HepG2 (cell line): ENCODE data around the gene THRSP. TPM values are rescaled to one million over a fixed set of nuclear protein-coding genes. Genes with fewer than 3 reads are reported as not detected.

Source experiments
- ATF7-NPFF ChIP-seq: sonication (generic); formaldehyde crosslinking; IDR thresholded peaks from 2 replicates; pipeline ENCODE4 v1.8.1; 2023; ENCODE audit warnings: mild to moderate bottlenecking, low read depth, missing genetic modification reagents, moderate library complexity
- ATRX ChIP-seq: sonication (generic); formaldehyde crosslinking; IDR thresholded peaks from 2 replicates; pipeline ENCODE4 v1.4.0; 2020; ENCODE audit warnings: missing genetic modification reagents, borderline replicate concordance
- FOXJ3 ChIP-seq: sonication (generic); formaldehyde crosslinking; IDR thresholded peaks from 2 replicates; pipeline ENCODE4 v1.4.0; 2020; ENCODE audit warnings: missing genetic modification reagents, mild to moderate bottlenecking, borderline replicate concordance
- HDAC2 ChIP-seq: sonication (generic); formaldehyde crosslinking; IDR thresholded peaks from 2 replicates; pipeline ENCODE4 v1.4.0; 2020; ENCODE audit warnings: missing genetic modification reagents
- KDM4B ChIP-seq: sonication (generic); formaldehyde crosslinking; IDR thresholded peaks from 2 replicates; pipeline ENCODE4 v1.4.0; 2020; ENCODE audit warnings: missing genetic modification reagents
- MAZ ChIP-seq, 2 experiments: sonication (generic) in 1 of 2; formaldehyde crosslinking in 1 of 2; IDR thresholded peaks; 2 replicates each; pipeline versions ENCODE4 v1.5.0 to v1.6.1; 2012 to 2020; ENCODE audit warnings: low read depth in 2 of 2, mild to moderate bottlenecking in 2 of 2, borderline replicate concordance in 1 of 2, improper control_type of control experiment in 1 of 2, low read length in 1 of 2, missing genetic modification reagents in 1 of 2, moderate library complexity in 1 of 2
- NFIC ChIP-seq: IDR thresholded peaks from 2 replicates; pipeline ENCODE4 v1.6.1; 2012; ENCODE audit warnings: mild to moderate bottlenecking, low read length, inconsistent platforms
- NR2F6 ChIP-seq, 2 experiments: IDR thresholded peaks; 2 replicates each; pipeline ENCODE4 v1.6.1; 2016; ENCODE audit warnings: antibody characterized with exemption in 1 of 2, mild to moderate bottlenecking in 1 of 2
- RAD21 ChIP-seq: fragments of 450-650 bp; formaldehyde crosslinking; IDR thresholded peaks from 2 replicates; pipeline ENCODE4 v1.5.0; 2020; ENCODE audit warnings: mild to moderate bottlenecking
- SKI ChIP-seq: fragments of 450-650 bp; IDR thresholded peaks from one replicate; pipeline ENCODE4 v1.6.1; 2018; ENCODE audit warnings: mild to moderate bottlenecking; ENCODE audit not compliant: partially characterized antibody
- TEAD3 ChIP-seq: optimal IDR thresholded peaks from 2 replicates; pipeline ENCODE3; 2016; ENCODE audit warnings: borderline replicate concordance
- XBP1 ChIP-seq: sonication (generic); formaldehyde crosslinking; IDR thresholded peaks from 2 replicates; pipeline ENCODE4 v1.5.0; 2020; ENCODE audit warnings: missing genetic modification reagents
- ZFY ChIP-seq: sonication (generic); formaldehyde crosslinking; IDR thresholded peaks from 2 replicates; pipeline ENCODE4 v1.4.0; 2020; ENCODE audit warnings: missing genetic modification reagents
- ZNF33B ChIP-seq: sonication (generic); formaldehyde crosslinking; IDR thresholded peaks from 2 replicates; pipeline ENCODE4 v1.5.1; 2020; ENCODE audit warnings: mild to moderate bottlenecking, missing genetic modification reagents
- ZNF761 ChIP-seq: sonication (generic); formaldehyde crosslinking; conservative IDR thresholded peaks from 2 replicates; pipeline ENCODE4 v1.4.0; 2020; ENCODE audit warnings: mild to moderate bottlenecking, missing genetic modification reagents
- ZNF772 ChIP-seq: sonication (generic); formaldehyde crosslinking; IDR thresholded peaks from 2 replicates; pipeline ENCODE4 v1.5.0; 2020; ENCODE audit warnings: mild to moderate bottlenecking, missing genetic modification reagents
- ZNF775 ChIP-seq: sonication (generic); formaldehyde crosslinking; IDR thresholded peaks from 2 replicates; pipeline ENCODE4 v1.4.0; 2020; ENCODE audit warnings: missing genetic modification reagents, mild to moderate bottlenecking, moderate library complexity, borderline replicate concordance
- polyA plus RNA-seq, 8 experiments: library from polyadenylated mRNA; depleted of rRNA in 3 of 8; stranded (reverse) in 7 of 8; unstranded in 1 of 8; fragments of >200 nt; fragmentation: Illumina TruSeq in 4 of 8; extraction: Trizol in 4 of 8; gene quantifications; 2 replicates each; pipeline versions ENCODE4 v1.2.1 to v1.2.3, GENCODE V29; 2011 to 2016; ENCODE audit warnings: low read depth in 4 of 8, missing spikeins in 1 of 8, mixed read lengths in 1 of 8; ENCODE audit not compliant: insufficient read depth in 1 of 8
- total RNA-seq, 5 experiments: library from RNA; depleted of rRNA; stranded (reverse); fragments of >200 nt; fragmentation: Illumina TruSeq; extraction: Trizol; gene quantifications; 2 replicates each; pipeline ENCODE4 v1.2.3, GENCODE V29; 2016; ENCODE audit warnings: low read depth in 1 of 5
- TF ChIP-seq, protein P1 (sequence below): sonication (generic); formaldehyde crosslinking; IDR thresholded peaks from 2 replicates; pipeline ENCODE4 v1.5.0; 2020; ENCODE audit warnings: mild to moderate bottlenecking, missing genetic modification reagents, moderate library complexity
- TF ChIP-seq, protein P2 (sequence below): sonication (generic); formaldehyde crosslinking; IDR thresholded peaks from 2 replicates; pipeline ENCODE4 v1.8.0; 2022; ENCODE audit warnings: mild to moderate bottlenecking, missing genetic modification reagents
- TF ChIP-seq, protein P3 (sequence below): sonication (generic); formaldehyde crosslinking; IDR thresholded peaks from 2 replicates; pipeline ENCODE4 v1.5.0; 2020; ENCODE audit warnings: mild to moderate bottlenecking, missing genetic modification reagents
- TF ChIP-seq, protein P4 (sequence below): sonication (generic); formaldehyde crosslinking; IDR thresholded peaks from 2 replicates; pipeline ENCODE4 v1.8.1; 2022; ENCODE audit warnings: mild to moderate bottlenecking, missing genetic modification reagents
- TF ChIP-seq, protein P5 (sequence below): sonication (generic); formaldehyde crosslinking; IDR thresholded peaks from 2 replicates; pipeline ENCODE4 v1.4.0; 2020; ENCODE audit warnings: mild to moderate bottlenecking, low read depth, missing genetic modification reagents

Gene THRSP
- total and polyA plus RNA-seq, 2 of the 13 experiments (the other 11 are each of a cell fraction or from before 2014, with no cell fraction given): 0.13 to 0.58 TPM

DNA sequence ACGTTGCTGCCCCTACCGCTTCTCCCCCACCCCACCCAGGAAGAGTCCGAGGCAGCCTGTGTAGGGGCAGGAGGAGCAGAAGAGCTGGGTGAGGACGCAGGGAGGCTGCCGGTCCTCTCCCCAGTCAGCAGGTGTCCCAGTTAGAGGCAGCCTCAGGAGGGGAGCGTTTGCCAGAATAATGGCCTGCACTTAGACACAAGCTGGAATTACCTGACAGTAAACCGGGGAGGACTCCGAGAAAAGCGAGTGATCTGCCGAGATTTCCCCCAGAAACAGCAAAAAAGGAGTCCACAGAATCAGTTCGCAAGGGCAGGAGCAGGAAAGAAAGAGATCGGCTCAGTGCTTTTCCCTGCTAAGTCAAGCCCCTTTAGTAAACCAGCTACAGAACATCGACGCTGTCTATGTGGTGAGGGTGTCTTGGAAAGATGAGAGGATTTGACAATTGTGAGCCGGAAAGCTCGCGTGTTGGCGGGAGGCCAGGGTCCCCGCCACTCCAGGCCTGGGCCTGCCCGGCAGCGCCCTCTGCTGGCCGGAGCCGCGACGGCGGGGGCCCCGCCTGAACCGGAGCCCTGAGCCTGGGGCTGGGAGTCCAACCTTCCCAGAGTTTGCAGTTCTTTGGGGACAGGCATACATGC lies 17.7 kb upstream of the THRSP start (continued):
- TF ChIP-seq, protein P1, sequence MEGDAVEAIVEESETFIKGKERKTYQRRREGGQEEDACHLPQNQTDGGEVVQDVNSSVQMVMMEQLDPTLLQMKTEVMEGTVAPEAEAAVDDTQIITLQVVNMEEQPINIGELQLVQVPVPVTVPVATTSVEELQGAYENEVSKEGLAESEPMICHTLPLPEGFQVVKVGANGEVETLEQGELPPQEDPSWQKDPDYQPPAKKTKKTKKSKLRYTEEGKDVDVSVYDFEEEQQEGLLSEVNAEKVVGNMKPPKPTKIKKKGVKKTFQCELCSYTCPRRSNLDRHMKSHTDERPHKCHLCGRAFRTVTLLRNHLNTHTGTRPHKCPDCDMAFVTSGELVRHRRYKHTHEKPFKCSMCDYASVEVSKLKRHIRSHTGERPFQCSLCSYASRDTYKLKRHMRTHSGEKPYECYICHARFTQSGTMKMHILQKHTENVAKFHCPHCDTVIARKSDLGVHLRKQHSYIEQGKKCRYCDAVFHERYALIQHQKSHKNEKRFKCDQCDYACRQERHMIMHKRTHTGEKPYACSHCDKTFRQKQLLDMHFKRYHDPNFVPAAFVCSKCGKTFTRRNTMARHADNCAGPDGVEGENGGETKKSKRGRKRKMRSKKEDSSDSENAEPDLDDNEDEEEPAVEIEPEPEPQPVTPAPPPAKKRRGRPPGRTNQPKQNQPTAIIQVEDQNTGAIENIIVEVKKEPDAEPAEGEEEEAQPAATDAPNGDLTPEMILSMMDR (CRISPR knock-in tag): peak; percentile 95
- 0 out of 2 replicates have a peak, but pooled peaks have one; percentile 36 for TF ChIP-seq ZNF772
- TF ChIP-seq ZFY (CRISPR knock-in tag): peak; percentile 54
- TF ChIP-seq, protein P2, sequence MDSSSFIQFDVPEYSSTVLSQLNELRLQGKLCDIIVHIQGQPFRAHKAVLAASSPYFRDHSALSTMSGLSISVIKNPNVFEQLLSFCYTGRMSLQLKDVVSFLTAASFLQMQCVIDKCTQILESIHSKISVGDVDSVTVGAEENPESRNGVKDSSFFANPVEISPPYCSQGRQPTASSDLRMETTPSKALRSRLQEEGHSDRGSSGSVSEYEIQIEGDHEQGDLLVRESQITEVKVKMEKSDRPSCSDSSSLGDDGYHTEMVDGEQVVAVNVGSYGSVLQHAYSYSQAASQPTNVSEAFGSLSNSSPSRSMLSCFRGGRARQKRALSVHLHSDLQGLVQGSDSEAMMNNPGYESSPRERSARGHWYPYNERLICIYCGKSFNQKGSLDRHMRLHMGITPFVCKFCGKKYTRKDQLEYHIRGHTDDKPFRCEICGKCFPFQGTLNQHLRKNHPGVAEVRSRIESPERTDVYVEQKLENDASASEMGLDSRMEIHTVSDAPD (CRISPR knock-in tag): 0 out of 2 replicates have a peak, but pooled peaks have one; percentile 58
- TF ChIP-seq RAD21 (CRISPR knock-in tag): peak; percentile 97
- TF ChIP-seq HDAC2 (CRISPR knock-in tag): peak; percentile 63; the same call in 1 of the 2 replicates
- TF ChIP-seq XBP1 (CRISPR knock-in tag): no peak
- TF ChIP-seq ATF7-NPFF: 0 out of 2 replicates have a peak, but pooled peaks have one; percentile 54
- TF ChIP-seq MAZ (IDR thresholded peaks at IDR 0.05; ENCODE audit: borderline replicate concordance, low read depth, low read length): peak; percentile 94
- peak; percentile 93 for TF ChIP-seq MAZ (CRISPR knock-in tag; IDR thresholded peaks at IDR 0.05; ENCODE audit: low read depth)
- 0 out of 2 replicates have a peak, but pooled peaks have one; percentile 58 for TF ChIP-seq NFIC
- peak; percentile 83; the same call in 1 of the 2 replicates for TF ChIP-seq ZNF33B (CRISPR knock-in tag)
- peak; percentile 84 for TF ChIP-seq ZNF761 (CRISPR knock-in tag)
- TF ChIP-seq, protein P3, sequence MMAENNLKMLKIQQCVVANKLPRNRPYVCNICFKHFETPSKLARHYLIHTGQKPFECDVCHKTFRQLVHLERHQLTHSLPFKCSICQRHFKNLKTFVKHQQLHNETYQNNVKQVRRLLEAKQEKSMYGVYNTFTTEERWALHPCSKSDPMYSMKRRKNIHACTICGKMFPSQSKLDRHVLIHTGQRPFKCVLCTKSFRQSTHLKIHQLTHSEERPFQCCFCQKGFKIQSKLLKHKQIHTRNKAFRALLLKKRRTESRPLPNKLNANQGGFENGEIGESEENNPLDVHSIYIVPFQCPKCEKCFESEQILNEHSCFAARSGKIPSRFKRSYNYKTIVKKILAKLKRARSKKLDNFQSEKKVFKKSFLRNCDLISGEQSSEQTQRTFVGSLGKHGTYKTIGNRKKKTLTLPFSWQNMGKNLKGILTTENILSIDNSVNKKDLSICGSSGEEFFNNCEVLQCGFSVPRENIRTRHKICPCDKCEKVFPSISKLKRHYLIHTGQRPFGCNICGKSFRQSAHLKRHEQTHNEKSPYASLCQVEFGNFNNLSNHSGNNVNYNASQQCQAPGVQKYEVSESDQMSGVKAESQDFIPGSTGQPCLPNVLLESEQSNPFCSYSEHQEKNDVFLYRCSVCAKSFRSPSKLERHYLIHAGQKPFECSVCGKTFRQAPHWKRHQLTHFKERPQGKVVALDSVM (CRISPR knock-in tag): peak; percentile 85
- TF ChIP-seq TEAD3: peak; percentile 29
- peak; percentile 80; the same call in 1 of the 2 replicates for TF ChIP-seq ZNF775 (CRISPR knock-in tag)
- no peak for TF ChIP-seq KDM4B (CRISPR knock-in tag)
- TF ChIP-seq, protein P4, sequence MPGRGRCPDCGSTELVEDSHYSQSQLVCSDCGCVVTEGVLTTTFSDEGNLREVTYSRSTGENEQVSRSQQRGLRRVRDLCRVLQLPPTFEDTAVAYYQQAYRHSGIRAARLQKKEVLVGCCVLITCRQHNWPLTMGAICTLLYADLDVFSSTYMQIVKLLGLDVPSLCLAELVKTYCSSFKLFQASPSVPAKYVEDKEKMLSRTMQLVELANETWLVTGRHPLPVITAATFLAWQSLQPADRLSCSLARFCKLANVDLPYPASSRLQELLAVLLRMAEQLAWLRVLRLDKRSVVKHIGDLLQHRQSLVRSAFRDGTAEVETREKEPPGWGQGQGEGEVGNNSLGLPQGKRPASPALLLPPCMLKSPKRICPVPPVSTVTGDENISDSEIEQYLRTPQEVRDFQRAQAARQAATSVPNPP (CRISPR knock-in tag): peak; percentile 54; the same call in 1 of the 2 replicates
- TF ChIP-seq FOXJ3 (CRISPR knock-in tag): no peak
- TF ChIP-seq NR2F6 (IDR thresholded peaks at IDR 0.05): no peak
- TF ChIP-seq NR2F6 (CRISPR knock-in tag; IDR thresholded peaks at IDR 0.05): peak; percentile 17; the same call in 1 of the 2 replicates
- TF ChIP-seq, protein P5, sequence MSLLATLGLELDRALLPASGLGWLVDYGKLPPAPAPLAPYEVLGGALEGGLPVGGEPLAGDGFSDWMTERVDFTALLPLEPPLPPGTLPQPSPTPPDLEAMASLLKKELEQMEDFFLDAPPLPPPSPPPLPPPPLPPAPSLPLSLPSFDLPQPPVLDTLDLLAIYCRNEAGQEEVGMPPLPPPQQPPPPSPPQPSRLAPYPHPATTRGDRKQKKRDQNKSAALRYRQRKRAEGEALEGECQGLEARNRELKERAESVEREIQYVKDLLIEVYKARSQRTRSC (CRISPR knock-in tag): no peak
- no peak for TF ChIP-seq ATRX (CRISPR knock-in tag)
- TF ChIP-seq SKI: no peak
